GM12873 (cell line): ENCODE data around the gene ELOB.

Experiments used
- CTCF ChIP-seq: IDR thresholded peaks from 2 replicates; pipeline ENCODE4 v1.5.1; 2012; ENCODE audit warnings: low read depth, mild to moderate bottlenecking, moderate library complexity, low read length, control low read depth; ENCODE audit not compliant: insufficient read depth; ENCODE audit errors: missing control alignments

ELOB gene

DNA sequence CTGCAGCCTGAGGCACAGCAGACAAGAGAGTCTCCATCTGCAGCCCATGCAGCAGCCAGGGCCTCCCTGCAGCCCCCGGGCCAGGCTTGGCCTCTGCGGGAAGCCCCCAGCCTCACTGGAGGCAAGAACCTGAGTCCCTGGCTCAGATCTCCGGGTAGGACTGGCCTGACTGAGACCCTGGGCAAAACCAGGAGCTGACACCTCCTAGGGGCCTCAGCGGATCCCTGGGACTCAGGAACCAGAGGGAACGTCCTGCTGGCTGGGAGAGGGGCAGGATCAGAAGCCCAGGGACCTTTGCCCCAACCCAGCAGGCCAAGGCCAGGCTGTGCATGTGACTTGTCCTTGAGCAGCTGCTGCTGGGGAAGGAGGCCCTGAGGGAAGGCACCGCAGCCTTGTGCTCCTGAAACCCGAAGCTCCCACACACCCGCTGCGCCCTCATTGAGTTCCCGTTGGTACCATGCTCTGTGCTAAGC, 38.3 kb upstream of the ELOB start:
- no peak for TF ChIP-seq CTCF

GRCh38 chr16:2814551-2815298, 37.6 kb upstream of the ELOB start:
- TF ChIP-seq CTCF: no peak

DNA sequence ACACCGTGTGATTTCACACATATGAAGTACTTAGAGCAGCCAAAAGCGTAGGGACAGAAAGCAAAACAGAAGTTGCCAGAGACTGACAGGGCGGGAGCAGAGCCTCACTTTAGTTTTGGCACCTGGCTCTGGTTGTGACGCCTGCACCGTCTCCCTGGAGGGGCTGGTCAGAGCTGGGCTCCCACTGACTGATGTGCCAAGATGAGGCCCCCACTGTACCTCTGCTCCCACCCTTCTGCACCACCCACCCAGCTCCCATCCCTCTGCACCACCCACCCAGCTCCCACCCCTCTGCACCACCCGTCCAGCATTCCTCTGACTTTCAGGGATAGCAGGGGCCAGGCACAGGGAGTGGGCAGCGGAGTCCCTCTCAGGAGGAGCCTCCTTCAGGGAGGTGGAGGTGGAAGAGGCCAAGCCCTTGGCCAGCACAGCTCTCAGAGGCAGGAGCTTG, 36.7 kb upstream of the ELOB start:
- TF ChIP-seq CTCF: no peak

- TF ChIP-seq CTCF: no peak
Measured at GRCh38 chr16:2811703-2812471, 34.8 kb upstream of the ELOB start.

GRCh38 chr16:2810651-2811050, 33.6 kb upstream of the ELOB start:
- no peak for TF ChIP-seq CTCF

DNA sequence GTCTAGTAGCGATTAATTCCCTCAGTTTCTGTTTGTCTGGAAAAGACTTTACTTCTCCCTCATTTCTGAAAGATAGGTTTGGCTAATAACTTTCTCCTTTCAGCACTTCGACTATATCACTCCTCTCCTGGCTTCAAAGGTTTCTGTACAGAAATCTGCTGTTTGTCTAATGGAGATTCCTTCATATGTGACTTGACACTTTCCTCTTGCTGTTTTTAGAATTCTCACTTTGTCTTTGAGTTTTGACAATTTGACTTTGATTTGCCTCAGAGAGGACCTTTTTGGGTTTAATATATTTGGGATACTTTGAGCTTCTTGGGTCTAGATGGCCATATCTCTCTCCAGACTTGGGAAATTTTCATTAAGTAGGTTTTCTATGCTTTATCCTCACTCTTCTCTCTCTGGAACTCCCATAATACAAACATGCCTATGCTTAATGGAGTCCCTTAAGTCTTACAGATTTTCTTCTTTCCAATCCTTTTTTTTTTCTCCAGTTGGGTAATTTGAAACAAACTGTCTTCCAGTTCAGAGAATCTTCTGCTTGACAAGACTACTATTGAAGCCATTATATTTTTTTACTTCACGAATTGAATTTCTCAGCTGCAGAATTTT, 32.2 kb upstream of the ELOB start:
- no peak for TF ChIP-seq CTCF

- no peak for TF ChIP-seq CTCF
Measured at GRCh38 chr16:2808181-2808580, 31.1 kb upstream of the ELOB start.
